Ishikawa (cell line): ENCODE results near the gene MDM1.

Source experiments
- CEBPB ChIP-seq: IDR thresholded peaks from 2 replicates; pipeline ENCODE4 v1.6.1; 2012
- EP300 ChIP-seq: IDR thresholded peaks from 2 replicates; pipeline ENCODE4 v1.6.1; 2012; ENCODE audit warnings: borderline replicate concordance
- FOXM1 ChIP-seq: IDR thresholded peaks from 2 replicates; pipeline ENCODE4 v1.6.1; 2012; ENCODE audit warnings: low read depth, borderline replicate concordance
- MAX ChIP-seq: IDR thresholded peaks from 2 replicates; pipeline ENCODE4 v1.6.1; 2012
- TEAD4 ChIP-seq: IDR thresholded peaks from 2 replicates; pipeline ENCODE4 v1.6.1; 2012
- YY1 ChIP-seq: IDR thresholded peaks from 2 replicates; pipeline ENCODE4 v1.6.1; 2012; ENCODE audit warnings: low read depth

GRCh38 chr12:68276402-68276930 is 55.7 kb downstream of the MDM1 start:
- TF ChIP-seq CEBPB (no peak), YY1 (no peak), FOXM1 (no peak), MAX (no peak), EP300 (no peak), TEAD4 (no peak)
